Eye (tissue), 1 donor: ENCODE measurements around the gene RNASET2.

ENCODE experiments used
- DNase-seq: peaks from one replicate; pipeline ENCODE4 v3.0.0-alpha.2; 2015

RNASET2 gene

DNA sequence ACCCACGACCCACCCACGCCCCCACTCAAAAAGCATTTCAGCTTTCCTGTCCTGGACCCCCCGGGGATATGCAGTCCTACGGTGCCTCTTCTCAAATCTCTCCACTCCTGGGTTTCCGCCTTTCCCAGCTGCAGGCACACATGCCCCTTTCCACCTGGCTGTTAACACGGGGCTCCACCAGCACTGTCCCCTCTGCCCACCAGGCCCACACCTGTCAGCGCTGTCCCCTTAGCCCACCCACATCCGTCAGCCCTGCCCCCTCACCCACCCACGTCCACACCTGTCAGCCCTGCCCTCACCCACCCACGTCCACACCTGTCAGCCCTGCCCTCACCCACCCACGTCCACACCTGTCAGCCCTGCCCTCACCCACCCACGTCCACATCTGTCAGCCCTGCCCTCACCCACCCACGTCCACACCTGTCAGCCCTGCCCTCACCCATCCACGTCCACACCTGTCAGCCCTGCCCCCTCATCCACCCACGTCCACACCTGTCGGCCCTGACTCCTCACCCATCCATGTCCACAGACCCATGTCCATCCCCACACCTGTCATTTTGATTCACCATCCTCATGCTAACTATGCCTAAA lies 11.6 kb downstream of the RNASET2 start:
- DNase-seq: no peak

DNA sequence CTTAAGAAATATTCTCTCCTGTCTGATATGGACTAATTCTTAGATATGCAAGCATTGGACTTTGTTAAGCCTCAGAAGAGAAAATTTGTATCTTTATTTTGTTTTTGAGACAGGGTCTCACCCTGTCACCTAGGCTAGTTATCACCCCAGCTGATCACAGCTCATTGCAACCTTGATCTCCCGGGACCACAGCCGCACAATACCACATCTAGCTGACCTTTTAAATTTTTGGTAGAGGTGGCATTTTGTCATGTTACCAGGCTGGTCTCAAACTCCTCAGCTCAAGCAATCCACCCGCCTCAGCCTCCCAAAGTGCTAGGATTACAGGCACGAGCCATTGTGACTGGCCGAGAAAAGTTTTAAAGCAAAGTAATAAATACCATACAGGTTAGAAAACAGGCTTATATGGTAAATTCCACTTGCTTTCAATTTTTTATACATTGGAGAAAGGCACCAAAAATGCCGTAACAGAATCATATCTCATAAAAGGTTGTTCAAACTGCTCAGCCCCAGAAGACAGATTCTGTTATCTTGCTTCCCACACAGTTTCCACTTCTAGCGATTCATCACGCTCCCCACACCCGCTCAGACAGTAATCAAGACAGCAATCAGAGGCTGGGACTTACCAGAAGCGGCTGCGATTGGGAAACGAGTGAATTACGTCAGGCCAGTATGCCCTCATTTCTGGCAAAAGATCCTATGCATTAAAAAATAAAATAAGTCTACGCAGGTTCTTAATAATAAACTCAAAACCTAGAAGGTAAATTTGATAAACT lies 13.8 kb downstream of the RNASET2 start:
- DNase-seq: no peak

- no peak for DNase-seq
Observed at GRCh38 chr6:166940643-166941068, 15.7 kb downstream of the RNASET2 start.

DNA sequence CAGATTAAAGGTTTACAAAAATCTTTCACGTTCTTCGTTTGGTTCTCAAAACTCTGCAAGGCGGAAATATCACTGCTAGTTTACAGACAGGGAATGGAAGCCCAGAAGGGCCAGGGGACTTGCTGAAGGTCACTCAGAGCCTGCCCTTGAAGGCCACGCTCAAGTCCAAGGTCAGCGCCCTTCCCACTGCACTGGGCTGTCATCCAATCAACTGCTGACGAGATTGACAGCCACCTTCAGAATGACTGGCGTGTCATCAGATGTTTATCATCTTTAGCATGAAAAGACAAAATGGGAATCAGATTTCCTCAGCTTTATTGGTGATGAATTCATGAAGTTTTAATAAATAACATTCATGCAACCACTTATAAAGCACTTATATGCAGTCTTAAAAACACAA lies 16.5 kb downstream of the RNASET2 start:
- DNase-seq: no peak

DNA sequence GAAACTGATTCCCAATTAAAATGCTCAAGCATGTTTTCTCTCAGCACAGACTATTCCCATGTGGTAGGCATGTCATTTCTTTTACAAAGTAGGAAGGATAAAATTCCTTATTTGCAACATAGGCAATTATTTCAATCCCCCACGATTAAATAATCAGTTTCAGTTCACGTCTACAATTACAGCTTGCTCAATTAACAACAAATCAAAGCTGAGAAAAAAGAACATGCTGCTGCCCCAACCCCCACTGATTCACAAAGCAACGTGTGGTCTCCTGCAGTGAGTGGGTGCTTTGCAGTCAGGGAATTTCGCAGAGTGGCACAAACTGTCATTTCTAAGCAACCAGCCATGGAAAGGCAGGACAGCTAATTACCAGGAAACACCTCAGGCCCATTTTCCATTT lies 17.0 kb downstream of the RNASET2 start:
- peak; percentile 19 for DNase-seq

DNA sequence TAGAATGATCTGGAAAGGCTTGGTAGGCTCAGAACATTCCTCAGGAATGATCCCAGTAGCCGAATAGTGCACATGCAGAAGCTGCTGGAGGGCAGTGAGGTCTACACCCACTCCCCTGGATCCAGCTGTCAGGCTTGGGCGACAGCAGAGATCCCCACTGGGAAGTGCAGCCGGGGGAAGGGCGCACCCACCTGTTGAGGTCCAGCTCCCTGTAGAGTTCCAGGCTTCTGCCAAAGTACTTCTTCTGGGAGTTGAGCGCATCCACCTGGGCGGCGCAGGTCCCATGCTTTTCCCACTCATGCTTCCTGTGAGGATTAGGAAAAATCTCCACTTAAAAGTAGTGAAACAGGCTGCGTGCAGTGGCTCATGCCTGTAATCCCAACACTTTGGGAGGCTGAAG lies 17.6 kb downstream of the RNASET2 start:
- no peak for DNase-seq

DNA sequence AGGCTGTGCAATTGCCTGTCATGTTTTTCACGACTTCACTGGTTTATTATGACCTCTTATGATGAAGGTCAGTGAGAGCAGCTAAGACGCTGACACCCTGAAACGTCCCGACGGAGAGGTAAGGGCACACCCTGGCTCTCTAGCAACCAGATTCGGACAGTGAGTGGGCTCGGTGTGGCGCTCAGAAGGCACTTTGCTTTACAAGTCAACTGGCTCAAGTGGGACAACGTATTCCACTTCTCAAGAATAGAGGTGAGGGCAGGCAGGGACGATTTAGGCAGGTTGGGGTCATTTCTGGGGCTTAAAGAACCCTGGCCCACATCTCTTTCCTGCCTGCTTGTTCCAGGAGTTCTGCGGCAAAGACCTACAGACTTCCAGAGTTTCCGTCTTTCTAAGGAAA lies 18.2 kb downstream of the RNASET2 start:
- no peak for DNase-seq

DNA sequence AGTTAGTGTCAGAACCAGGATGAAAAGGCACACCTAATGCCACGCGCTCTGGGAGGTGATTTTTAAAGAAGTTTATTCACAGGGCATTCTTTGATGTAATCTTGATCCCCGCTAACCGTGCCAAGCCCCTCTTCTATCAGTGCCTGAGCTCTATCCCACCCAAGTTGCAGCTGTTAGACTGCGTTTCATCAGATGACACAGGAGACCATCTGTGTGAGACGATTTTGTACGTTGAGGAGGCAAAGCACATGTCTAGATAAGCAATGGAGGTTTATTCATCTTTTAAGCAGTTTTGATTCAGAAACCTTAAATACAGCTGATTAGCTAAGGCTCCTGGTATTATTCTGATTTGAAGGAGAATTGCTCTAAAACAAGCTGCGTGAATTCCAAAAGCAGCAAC lies 18.6 kb downstream of the RNASET2 start:
- DNase-seq: no peak

DNA sequence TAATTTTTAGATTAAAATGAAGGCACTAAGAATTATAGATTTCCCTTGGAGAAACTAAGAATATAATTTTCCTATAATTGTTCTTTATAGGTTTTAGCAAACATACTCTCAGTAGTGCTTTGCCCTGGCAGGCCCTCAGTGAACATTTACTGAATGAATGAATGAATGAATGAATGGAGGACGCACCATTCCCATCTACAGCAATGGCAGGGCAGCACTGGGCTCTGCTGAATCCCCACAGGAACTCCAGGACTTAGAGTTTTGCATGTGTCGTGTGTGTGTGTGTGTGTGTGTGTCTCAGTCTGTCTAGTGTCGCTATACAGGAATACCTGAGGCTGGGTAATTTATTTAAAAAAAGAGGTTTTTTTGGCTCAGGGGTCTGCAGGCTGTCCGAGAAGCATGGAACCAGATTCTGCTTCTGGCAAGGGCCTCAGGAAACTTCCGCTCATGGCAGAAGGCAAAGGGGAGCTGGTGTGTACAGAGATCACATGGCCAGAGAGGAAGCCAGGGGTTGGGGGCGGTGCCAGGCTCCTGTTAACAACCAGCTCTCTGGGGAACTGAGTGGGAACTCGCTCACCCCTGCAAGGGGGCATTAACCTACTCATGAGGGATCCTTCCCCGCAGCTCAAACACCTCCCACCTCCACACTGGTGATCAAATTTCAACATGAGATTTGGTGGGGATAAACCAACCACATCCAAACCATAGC lies 20.1 kb downstream of the RNASET2 start:
- DNase-seq: no peak

DNA sequence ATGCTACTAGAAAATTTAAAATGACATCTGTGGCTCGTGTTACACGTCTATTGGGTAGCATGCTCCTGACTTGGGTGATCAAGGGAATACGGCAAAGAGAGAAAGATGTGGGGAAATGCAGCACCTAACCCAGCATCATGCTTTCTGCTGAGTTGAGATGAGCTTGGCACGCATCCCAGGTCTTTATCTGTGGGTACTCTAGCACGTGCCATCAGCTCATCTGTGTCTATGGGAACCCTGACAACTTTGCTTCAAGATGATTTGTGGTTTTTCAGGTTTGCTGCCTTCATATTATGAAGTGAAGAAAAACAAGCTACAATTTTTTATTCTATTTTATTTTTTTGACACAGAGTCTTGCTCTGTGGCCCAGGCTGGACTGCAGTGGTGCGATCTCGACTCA lies 21.0 kb downstream of the RNASET2 start:
- no peak for DNase-seq

DNA sequence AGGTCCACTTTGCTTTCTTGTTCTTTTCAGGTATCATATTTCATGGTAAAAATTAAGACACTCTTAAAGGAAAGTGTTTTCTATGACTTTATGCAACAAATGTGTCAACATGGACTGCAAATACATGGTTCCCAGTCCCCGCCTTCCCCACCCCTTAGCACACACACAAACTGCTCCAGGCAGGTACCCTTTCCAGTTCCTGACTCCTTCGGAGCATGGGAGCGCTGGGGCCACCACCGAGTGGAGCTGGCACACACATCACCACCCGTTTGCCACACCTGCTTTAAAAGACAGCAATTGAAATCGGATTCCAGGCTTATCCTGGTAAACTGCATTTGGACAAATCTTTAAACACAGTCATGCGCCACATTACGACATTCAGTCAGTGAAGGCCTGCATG lies 22.2 kb downstream of the RNASET2 start:
- DNase-seq: no peak

GRCh38 chr6:166933396-166933795 lies 23.0 kb downstream of the RNASET2 start:
- DNase-seq: no peak

DNA sequence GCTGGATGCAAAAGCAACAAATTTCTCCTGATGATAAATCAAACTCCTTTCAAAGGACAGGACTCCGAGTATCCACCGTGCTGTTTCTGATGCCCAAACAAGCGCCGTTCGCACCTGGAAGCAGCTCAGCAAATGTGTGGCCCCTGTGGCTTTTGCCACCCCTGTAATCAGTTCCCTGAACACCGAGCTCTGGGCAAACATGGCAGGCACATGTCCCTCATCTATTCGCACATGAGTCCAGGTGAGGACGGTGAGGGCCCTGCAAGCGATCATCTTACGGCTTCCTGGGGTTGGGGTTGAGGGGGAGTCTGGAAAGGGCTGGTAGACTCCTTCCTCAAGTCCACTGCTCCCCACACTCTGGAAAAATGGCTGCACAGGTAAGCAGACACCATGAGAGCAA lies 23.7 kb downstream of the RNASET2 start:
- no peak for DNase-seq

DNA sequence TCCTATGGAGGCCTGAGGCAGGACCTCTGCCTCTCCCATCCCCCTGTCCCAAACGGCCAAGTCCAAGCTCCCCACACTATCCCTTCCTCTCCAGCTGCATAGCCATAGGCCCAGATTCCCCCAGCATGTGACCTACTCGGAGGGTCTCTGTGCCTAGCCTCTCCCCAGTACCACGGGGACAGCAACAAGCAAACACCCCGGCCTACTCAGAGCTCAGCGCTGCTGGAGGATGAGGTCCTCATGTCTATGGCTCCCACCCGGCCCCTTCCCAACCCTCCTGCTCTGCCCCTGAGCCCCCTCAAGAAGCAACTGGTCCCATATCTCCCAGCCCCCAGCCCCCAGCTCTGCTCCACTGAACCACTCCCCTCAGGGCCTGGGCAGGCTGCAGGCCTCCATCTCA lies 24.2 kb downstream of the RNASET2 start:
- no peak for DNase-seq

DNA sequence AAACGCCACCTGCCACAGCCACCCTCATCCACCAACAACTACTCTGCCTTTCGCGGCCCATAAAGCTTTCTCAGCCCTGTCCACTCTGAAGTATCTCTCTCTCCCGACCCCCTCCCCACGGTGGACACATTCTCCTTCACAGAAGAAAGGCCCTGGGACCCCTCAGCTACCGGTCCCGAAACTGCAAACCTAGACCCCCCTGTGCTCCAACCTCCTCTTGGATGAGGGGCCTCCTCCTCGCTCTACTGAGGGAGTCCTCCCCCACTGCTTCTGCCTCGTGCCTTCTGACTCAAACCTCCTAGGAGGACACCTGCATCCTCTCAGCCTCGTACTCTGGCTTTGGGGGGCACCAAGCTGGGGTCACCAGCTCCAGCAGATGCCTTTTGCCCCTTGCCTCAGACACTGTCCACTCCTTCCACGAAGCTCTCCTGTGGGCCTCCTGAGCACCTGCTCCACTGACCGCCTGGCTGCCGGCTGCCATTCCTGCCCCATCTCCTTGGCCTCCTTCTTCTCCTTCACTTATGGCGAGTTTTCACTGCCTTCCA lies 24.9 kb downstream of the RNASET2 start:
- no peak for DNase-seq

DNA sequence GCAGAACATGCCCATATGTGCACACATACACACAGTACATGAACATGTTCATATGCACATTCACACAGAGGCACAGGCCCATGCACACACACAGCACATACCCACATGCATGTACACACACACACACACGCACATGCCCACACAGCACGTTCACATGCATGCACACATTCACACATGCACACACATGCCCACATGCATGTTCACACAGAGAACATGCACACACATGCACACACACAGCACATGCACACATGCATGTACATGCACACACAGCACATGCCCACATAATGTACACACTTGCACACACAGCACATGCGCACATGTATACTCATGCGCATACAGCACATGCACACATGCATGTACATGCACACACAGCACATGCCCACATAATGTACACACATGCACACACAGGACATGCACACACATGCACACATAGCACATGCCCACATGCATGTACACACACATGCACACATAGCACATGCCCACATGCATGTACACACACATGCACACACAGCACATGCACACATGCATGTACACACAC lies 25.9 kb downstream of the RNASET2 start:
- no peak for DNase-seq

DNA sequence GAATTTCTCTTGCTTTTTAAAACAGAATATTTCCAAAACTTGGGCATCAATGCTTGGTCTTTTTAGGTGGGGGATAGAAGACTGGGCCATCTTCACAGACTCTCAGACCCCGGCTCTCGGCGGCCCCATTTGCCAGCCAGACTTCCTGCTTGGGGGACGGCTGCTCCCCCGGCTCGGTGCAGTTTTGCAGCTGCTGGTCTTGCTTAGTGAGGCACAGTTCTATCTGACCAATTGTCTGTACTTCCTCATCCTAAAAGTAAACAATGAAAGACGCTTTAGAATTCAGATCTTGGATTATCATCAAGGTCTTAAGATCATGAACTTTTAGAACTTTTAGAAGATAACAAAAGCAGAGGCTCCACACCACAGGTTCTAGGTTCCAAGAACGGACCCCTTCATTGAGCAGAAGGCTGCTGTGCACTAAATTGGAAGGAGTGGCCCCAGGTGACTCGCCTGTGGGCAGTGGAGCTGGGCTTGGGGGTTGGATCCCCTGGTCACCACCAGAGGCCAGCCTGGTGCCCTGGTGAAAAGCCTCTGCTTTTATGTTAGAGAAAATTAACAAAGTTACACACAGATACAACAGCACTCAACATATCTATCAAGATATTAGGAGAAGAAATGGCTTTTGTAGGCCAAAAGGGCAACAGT lies 26.7 kb downstream of the RNASET2 start:
- DNase-seq: no peak

DNA sequence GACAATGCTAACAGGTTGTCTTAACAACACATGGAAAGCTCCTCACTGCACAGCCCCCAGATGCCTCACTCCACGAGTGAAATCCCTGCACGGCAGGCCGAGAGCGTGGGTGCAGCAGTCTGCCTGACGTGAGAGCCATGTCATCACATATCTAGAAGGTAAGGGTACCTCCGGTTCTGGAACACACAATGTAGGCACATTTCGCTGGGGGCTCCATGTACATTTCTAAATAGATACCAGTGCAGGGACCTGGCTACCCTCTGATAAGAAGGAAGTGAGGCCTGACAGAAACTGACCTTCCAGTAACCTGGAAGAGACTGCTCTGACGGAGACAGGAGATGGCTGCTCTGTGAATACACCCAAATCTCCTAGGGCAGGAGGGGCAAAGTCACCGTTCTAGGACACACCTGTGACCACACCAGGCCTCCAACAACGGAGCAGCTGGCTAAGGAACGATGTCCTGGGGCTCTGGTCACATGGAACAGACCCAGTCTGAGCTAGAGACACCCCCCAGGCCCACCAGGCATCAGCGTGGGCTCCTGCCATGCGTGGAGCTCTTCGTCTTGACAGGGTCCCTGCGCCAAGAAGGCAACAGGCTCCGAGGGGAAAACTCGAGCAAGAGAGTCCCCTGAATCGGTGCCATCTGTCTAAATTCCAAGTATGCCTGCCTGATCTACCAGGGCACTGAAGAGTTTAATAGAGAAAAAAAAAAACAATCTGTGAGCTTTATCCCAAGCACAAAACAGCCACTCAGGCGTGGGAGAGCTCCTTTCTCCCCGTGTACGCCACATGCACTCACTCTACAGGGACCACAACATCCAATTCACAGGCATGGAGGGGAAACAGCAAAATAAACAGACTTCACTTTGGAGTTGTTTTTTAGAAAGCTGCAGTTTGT lies 27.5 kb downstream of the RNASET2 start:
- DNase-seq: no peak

GRCh38 chr6:166927935-166928643 lies 28.3 kb downstream of the RNASET2 start:
- DNase-seq: no peak

DNA sequence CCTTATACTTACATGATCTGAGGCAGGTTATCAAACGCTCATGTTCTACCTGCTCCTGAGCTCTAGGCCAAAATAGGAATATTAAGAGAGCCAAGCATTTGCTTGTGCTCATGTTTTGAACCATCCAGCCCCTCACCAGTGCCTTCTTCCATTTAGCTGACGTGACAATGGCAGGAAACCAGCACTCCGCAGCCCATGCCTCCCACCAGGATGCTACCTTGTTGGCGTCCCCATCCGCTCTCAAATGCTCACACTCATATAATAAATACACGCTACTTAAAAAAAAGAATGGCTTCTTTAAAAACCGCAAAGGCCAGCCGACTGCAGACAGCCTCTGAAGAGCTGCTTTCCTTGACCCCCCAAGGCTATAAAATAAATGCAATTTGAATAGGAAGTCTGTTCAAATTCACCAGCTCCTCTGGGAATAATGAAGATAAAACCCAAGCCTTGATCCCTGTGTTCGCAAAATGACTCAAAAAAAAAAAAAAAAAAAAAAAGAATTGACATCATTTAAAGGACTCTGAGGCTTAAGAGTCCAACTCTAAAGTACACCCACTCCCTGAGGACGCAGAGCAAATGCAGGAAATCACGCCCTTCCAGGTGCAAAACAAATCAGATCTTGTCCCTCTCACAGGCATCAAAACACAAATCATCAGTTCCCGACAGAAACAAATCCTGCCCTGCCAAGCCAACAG lies 29.0 kb downstream of the RNASET2 start:
- no peak for DNase-seq

- DNase-seq: peak; percentile 10
Observed at GRCh38 chr6:166926748-166927147, 29.6 kb downstream of the RNASET2 start.
